Measurements from ENCODE around the gene EXOG.

EXOG gene

GRCh38 chr3:38556640-38557358 is 60.7 kb downstream of the EXOG start:
- Histone ChIP-seq H3K36me3 (ENCODE audit: insufficient read depth, insufficient read length, low read length) (peaks cover 3% of the 10 kb centered on the region), H3K9ac (ENCODE audit: insufficient read length, low read depth) (no peak overlapping the region), H3K9me3 (ENCODE audit: insufficient read depth, low read length) (no peaks in the 10 kb centered on the region), H3K4me3 (ENCODE audit: insufficient read length, low read depth) (no peak overlapping the region), H3K27me3 (ENCODE audit: insufficient read depth, insufficient read length) (no peaks in the 10 kb centered on the region), H3K4me1 (ENCODE audit: insufficient read depth, insufficient read length) (no peaks in the 10 kb centered on the region)
- TF ChIP-seq YY1 (IDR thresholded peaks at IDR 0.05; ENCODE audit: insufficient read depth, insufficient read length), result no peak
- no peak for TF ChIP-seq SUZ12 (IDR thresholded peaks at IDR 0.05; ENCODE audit: extremely low read depth, insufficient read depth, insufficient read length)
- TF ChIP-seq ZNF274 (IDR thresholded peaks at IDR 0.05; ENCODE audit: low read depth, low read length), result no peak
- no peak for DNase-seq (ENCODE audit: low read depth, low spot score)

DNA sequence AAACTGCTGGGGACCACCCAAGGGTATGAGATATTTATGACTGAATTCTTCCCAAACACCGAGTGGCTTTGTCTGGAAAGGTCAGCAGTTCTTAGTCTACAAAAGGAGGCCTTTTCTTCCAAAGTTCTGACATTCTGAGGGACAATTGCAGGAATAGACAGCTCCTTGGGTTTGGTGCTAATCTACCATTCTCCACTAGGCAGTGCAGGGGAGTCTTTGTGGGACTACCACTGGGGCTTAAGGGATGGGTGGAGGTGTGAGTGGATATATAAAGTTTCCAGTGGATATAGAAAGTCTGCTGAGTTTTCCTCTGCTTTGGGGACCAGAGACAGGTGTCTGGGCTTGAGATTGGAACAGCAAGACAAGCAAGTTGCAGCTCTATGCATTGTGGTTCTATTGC is 62.7 kb downstream of the EXOG start:
- H3K4me3 ChIP-seq (ENCODE audit: insufficient read length, low read depth), result no peak overlapping the region
- no peak for DNase-seq (ENCODE audit: low read depth, low spot score)
- peaks cover 4% of the 10 kb centered on the region for H3K36me3 ChIP-seq (ENCODE audit: insufficient read depth, insufficient read length, low read length)
- no peak for TF ChIP-seq SUZ12 (IDR thresholded peaks at IDR 0.05; ENCODE audit: extremely low read depth, insufficient read depth, insufficient read length)
- TF ChIP-seq ZNF274 (IDR thresholded peaks at IDR 0.05; ENCODE audit: low read depth, low read length), result no peak
- no peak for TF ChIP-seq YY1 (IDR thresholded peaks at IDR 0.05; ENCODE audit: insufficient read depth, insufficient read length)
- no peaks in the 10 kb centered on the region for H3K9me3 ChIP-seq (ENCODE audit: insufficient read depth, low read length)
- no peaks in the 10 kb centered on the region for H3K4me1 ChIP-seq (ENCODE audit: insufficient read depth, insufficient read length)
- no peaks in the 10 kb centered on the region for H3K27me3 ChIP-seq (ENCODE audit: insufficient read depth, insufficient read length)
- no peak overlapping the region for H3K9ac ChIP-seq (ENCODE audit: insufficient read length, low read depth)

DNA sequence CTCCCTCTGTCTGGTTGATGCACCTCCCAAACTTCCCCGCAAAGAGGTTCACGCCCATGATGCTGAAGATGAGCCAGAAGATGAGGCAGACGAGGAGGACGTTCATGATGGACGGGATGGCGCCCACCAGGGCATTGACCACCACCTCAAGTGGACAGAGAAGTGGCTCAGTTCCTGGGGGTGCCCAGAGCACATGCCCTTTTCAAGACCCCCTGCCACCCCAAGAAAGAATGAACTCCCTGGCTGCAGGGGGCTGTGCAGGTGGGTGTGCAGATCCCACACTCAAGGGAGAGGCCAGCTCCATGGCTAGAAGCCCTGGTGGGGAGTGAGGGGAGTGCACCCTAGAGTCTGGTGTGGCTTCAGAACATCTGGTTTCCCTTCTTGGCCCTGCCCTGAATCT is 64.1 kb downstream of the EXOG start:
- Histone ChIP-seq H3K4me3 (ENCODE audit: insufficient read length, low read depth) (no peak overlapping the region), H3K9ac (ENCODE audit: insufficient read length, low read depth) (no peak overlapping the region), H3K4me1 (ENCODE audit: insufficient read depth, insufficient read length) (no peaks in the 10 kb centered on the region), H3K9me3 (ENCODE audit: insufficient read depth, low read length) (no peaks in the 10 kb centered on the region), H3K27me3 (ENCODE audit: insufficient read depth, insufficient read length) (no peaks in the 10 kb centered on the region), H3K36me3 (ENCODE audit: insufficient read depth, insufficient read length, low read length) (peaks cover 3% of the 10 kb centered on the region)
- no peak for DNase-seq (ENCODE audit: low read depth, low spot score)
- no peak for TF ChIP-seq ZNF274 (IDR thresholded peaks at IDR 0.05; ENCODE audit: low read depth, low read length)
- no peak for TF ChIP-seq SUZ12 (IDR thresholded peaks at IDR 0.05; ENCODE audit: extremely low read depth, insufficient read depth, insufficient read length)
- no peak for TF ChIP-seq YY1 (IDR thresholded peaks at IDR 0.05; ENCODE audit: insufficient read depth, insufficient read length)

GRCh38 chr3:38560996-38561717 is 65.0 kb downstream of the EXOG start:
- DNase-seq (ENCODE audit: low read depth, low spot score), result no peak
- H3K9ac ChIP-seq (ENCODE audit: insufficient read length, low read depth), result no peak overlapping the region
- H3K9me3 ChIP-seq (ENCODE audit: insufficient read depth, low read length), result no peaks in the 10 kb centered on the region
- H3K27me3 ChIP-seq (ENCODE audit: insufficient read depth, insufficient read length), result no peaks in the 10 kb centered on the region
- TF ChIP-seq SUZ12 (IDR thresholded peaks at IDR 0.05; ENCODE audit: extremely low read depth, insufficient read depth, insufficient read length) (no peak), YY1 (IDR thresholded peaks at IDR 0.05; ENCODE audit: insufficient read depth, insufficient read length) (no peak), ZNF274 (IDR thresholded peaks at IDR 0.05; ENCODE audit: low read depth, low read length) (no peak)
- H3K4me1 ChIP-seq (ENCODE audit: insufficient read depth, insufficient read length), result no peaks in the 10 kb centered on the region
- no peak overlapping the region for H3K4me3 ChIP-seq (ENCODE audit: insufficient read length, low read depth)
- peaks cover 3% of the 10 kb centered on the region for H3K36me3 ChIP-seq (ENCODE audit: insufficient read depth, insufficient read length, low read length)

- H3K36me3 ChIP-seq (ENCODE audit: insufficient read depth, insufficient read length, low read length), result peaks cover 3% of the 10 kb centered on the region
- no peak overlapping the region for H3K9ac ChIP-seq (ENCODE audit: insufficient read length, low read depth)
- no peaks in the 10 kb centered on the region for H3K9me3 ChIP-seq (ENCODE audit: insufficient read depth, low read length)
- H3K27me3 ChIP-seq (ENCODE audit: insufficient read depth, insufficient read length), result no peaks in the 10 kb centered on the region
- H3K4me1 ChIP-seq (ENCODE audit: insufficient read depth, insufficient read length), result no peaks in the 10 kb centered on the region
- H3K4me3 ChIP-seq (ENCODE audit: insufficient read length, low read depth), result no peak overlapping the region
- DNase-seq (ENCODE audit: low read depth, low spot score), result no peak
- TF ChIP-seq SUZ12 (IDR thresholded peaks at IDR 0.05; ENCODE audit: extremely low read depth, insufficient read depth, insufficient read length) (no peak), ZNF274 (IDR thresholded peaks at IDR 0.05; ENCODE audit: low read depth, low read length) (no peak), YY1 (IDR thresholded peaks at IDR 0.05; ENCODE audit: insufficient read depth, insufficient read length) (no peak)
These were observed 65.8 kb downstream of the EXOG start for GRCh38 chr3:38561746-38562466.

DNA sequence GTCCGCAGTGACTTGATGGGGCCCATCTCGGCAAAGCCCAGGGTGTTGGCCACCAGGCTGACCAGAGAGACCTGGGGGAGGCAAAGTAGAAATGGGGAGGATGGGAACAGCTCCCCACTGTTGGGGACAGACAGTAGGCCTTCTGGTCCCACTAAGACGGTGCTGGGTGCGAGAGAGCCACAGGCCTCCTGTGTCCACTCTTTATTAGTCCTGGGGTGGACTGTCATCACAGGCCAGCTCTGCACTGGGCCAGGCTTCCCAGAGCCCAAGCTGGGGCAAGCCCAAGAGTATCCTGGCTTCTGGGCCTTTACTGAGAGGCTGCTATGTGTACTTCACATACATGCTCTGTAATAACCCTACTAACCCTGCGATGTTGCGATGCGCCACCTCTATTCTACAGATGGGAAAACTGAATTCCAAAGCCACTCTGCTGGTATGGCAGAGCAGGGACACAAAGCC is 66.4 kb downstream of the EXOG start:
- no peak overlapping the region for H3K4me3 ChIP-seq (ENCODE audit: insufficient read length, low read depth)
- DNase-seq (ENCODE audit: low read depth, low spot score), result no peak
- no peak for TF ChIP-seq YY1 (IDR thresholded peaks at IDR 0.05; ENCODE audit: insufficient read depth, insufficient read length)
- no peak for TF ChIP-seq ZNF274 (IDR thresholded peaks at IDR 0.05; ENCODE audit: low read depth, low read length)
- no peak for TF ChIP-seq SUZ12 (IDR thresholded peaks at IDR 0.05; ENCODE audit: extremely low read depth, insufficient read depth, insufficient read length)
- H3K27me3 ChIP-seq (ENCODE audit: insufficient read depth, insufficient read length), result no peaks in the 10 kb centered on the region
- H3K9me3 ChIP-seq (ENCODE audit: insufficient read depth, low read length), result no peaks in the 10 kb centered on the region
- H3K9ac ChIP-seq (ENCODE audit: insufficient read length, low read depth), result no peak overlapping the region
- peaks cover 3% of the 10 kb centered on the region for H3K36me3 ChIP-seq (ENCODE audit: insufficient read depth, insufficient read length, low read length)
- H3K4me1 ChIP-seq (ENCODE audit: insufficient read depth, insufficient read length), result no peaks in the 10 kb centered on the region
